HG03103 (cell line): ENCODE data around the gene LRP1.

Experiments used
- ATAC-seq: cut with Tn5 transposase; IDR thresholded peaks from one replicate; pipeline ENCODE4 v1.9.1; 2021; ENCODE audit warnings: low read depth; ENCODE audit not compliant: unreplicated experiment

The LRP1 gene

GRCh38 chr12:57230381-57231155 lies 102.3 kb downstream of the LRP1 start:
- ATAC-seq: no peak

GRCh38 chr12:57231276-57232021 lies 103.2 kb downstream of the LRP1 start:
- ATAC-seq: no peak

- ATAC-seq: no peak
Observed at GRCh38 chr12:57232156-57232756, 104.0 kb downstream of the LRP1 start.

- ATAC-seq: no peak
Observed at GRCh38 chr12:57233357-57234232, 105.3 kb downstream of the LRP1 start.

- no peak for ATAC-seq
Observed at GRCh38 chr12:57234233-57234570, 105.9 kb downstream of the LRP1 start.

GRCh38 chr12:57234571-57235016 lies 106.3 kb downstream of the LRP1 start:
- no peak for ATAC-seq

- no peak for ATAC-seq
Observed at GRCh38 chr12:57235017-57235727, 106.9 kb downstream of the LRP1 start.

- ATAC-seq: no peak
Observed at GRCh38 chr12:57235728-57236131, 107.4 kb downstream of the LRP1 start.

- no peak for ATAC-seq
Observed at GRCh38 chr12:57236201-57236924, 108.1 kb downstream of the LRP1 start.

GRCh38 chr12:57236925-57237595 lies 108.8 kb downstream of the LRP1 start:
- ATAC-seq: no peak

- ATAC-seq: no peak
Observed at GRCh38 chr12:57237596-57237931, 109.3 kb downstream of the LRP1 start.

GRCh38 chr12:57237932-57238853 lies 109.9 kb downstream of the LRP1 start:
- no peak for ATAC-seq

GRCh38 chr12:57238854-57239554 lies 110.7 kb downstream of the LRP1 start:
- ATAC-seq: no peak

- no peak for ATAC-seq
Observed at GRCh38 chr12:57239587-57240065, 111.3 kb downstream of the LRP1 start.

GRCh38 chr12:57240066-57240921 lies 112.0 kb downstream of the LRP1 start:
- no peak for ATAC-seq

GRCh38 chr12:57240926-57241401 lies 112.7 kb downstream of the LRP1 start:
- no peak for ATAC-seq
